CD4-positive, alpha-beta T cell treated with Interferon alpha-2 for 1 hour (primary cell): ENCODE data around the gene PTPRN2.
"Not testable (repeated sequence)": the region's sequence is repeated elsewhere in the genome, so short reads cannot be mapped to it uniquely, and the experiment has no call there.

Experiments
- DNase-seq, 2 donors: peaks; one replicate each; pipeline ENCODE4 v3.0.0-alpha.2; 2020 to 2022

Gene PTPRN2

DNA sequence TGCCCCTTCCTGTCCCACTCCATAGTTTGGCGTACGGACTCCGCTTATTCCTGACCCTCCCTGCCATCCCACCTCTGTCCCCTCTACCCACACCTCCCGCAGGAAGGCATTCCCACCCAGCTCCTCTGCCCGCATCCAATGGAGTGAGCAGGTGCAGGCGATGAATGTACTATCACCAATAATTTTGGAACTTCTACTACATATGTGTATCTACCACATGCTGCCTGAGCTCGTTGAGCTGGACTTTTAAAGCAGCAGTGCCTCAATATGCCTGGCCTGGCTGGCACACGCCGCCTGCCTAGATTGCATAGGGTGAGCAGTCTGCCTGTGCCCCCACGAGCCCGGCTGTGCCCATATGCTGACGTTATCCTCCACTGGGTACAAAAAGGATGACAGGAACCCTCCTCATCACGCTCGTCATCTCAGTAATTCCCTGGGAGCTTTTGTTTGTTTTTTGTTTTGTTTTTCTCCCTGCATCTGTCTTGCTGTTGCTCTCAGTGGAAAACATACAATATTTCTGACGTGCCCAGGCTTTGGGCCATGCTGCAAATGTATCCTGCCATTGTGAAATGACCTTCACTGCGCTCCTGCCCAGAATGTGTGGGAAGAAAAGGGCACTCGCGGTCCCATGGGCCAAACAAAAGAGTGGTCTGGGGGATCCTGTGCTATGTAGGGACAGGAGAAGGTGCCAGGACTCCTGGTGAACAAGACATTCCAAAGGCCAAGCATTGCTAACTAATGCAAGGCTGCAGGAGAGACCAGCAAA is 302.8 kb downstream of the PTPRN2 start:
- DNase-seq, result no peak

DNA sequence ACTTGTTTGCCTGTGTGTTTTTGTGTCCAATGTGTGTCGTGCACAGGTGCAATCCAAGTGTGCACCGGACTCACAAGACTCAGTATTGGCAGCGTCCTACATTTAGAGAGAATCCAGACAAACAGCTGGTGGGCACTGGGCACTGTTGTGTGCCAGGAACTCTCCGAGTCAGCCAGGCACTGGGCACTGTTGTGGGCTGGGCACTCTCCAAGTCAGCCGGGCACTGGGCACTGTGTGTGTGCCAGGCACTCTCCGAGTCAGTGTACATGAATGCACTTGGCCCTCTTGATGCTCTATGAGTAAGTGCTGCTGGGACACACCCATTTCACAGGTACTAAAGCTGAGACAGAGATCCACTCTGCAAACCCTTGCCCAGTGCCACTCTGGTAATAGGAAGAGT is 303.5 kb downstream of the PTPRN2 start:
- no peak for DNase-seq

DNA sequence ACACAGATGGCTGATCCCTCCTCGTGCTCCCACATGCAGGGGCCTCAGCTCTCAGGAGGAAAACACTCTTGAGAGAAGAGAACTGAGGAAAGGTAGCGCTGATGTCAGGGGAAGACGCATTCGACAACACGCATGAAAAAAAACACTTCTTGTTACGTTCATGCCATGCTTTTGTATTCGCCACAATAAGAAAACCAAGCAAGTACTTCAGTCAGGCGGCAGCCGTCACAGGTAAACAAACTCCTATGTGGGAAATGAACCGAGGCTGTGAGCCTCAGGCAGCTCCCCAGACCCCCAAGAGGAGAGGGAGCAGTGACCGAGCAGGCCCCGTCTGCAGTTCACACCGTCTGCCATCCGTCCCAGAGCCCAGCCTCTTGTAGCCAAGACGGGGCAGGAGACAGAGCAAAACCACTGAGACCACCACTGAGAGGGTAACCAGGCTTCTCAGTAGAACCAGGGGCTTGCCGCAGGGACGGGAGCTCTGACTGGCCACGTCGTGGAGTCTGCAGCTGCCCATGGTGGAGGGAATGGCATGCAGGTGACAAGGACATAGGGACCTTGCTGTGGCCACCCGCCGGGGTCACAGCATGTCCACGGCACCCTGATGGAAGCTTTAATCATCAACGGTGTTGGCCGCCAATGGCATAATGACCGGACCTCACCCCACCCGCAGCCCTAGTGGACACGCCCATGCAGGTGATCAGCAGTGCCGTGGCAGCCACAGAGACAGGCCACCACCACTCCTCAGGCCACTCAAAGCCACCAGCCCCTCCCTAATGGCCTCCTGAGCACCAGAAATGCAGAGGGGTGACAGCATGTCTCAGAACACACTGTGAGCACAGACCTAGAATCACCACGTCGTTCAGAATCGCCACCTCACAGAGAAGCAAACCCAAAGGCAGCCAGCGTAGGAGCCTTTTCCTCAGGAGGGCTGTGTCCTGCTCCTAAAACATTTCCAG is 304.3 kb downstream of the PTPRN2 start:
- no peak for DNase-seq

DNA sequence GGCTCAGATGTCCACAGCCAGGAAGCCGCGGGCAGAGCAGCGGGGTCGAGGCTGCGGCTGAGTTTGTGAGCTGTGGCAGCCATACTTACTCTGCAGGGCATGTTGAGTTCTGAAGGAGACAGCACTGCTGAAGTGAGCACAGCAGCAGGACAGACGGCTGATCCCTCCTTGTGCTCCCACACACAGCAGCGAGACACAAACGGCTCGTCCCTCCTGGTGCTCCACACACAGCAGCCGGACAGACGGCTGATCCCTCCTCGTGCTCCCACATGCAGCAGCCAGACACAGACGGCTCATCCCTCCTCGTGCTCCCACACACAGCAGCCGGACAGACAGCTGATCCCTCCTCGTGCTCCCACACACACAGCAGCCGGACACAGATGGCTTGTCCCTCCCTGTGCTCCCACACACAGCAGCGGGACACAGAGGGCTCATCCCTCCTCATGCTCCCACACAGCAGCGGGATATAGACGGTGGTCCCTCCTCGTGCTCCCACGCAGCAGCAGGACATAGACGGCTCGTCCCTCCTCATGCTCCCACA is 305.1 kb downstream of the PTPRN2 start:
- DNase-seq, result no peak

DNA sequence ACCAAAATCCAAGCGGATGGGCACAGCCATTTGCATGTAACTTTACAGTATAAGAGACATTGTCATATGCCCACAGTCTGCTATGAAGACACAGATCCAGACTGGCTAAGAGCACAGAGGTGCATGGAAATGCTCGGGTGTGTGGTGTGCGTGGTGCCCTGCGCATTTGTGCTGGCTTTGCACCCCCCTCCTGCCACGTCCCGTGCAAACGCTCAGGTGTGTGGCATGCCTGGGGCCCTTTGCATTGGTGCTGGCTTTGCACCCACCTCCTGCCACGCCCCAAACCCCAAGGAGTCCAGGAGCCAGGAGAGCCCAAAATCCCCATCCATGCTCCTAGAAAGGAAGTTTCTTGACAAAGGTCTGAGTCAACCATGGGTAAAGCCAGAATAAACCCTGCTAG is 306.2 kb downstream of the PTPRN2 start:
- no peak for DNase-seq

DNA sequence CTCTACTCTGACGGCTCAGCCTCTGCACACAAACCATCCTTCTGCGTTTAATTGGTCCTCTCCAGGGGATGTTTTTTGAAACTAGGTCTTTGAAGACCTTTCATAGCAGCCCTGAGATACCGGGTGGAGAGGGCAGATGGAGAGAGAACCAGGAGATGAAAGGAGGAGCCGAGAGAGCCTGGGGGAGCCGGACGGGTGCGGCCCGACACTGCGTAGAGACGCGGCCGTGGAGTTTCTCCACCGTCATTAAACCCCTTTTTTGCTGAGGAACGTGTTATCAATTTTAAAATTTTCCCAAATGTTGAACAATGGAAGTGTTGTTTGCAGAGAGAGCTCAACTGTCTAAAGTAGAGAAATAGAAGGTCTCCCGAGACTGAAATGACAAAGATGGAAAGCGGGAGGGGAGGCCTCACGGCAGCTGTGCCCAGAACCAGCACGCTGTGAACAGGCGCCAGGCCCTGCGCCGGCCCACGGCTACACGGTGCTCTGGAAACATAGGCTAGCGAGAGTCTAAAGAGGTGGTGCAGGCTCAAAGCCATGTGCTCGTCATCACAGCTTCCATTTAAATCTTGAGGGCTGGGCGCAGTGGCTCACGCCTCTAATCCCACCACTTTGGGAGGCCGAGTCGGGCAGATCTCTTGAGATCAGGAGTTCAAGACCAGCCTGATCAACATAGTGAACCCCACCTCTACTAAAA is 307.0 kb downstream of the PTPRN2 start:
- no peak for DNase-seq

DNA sequence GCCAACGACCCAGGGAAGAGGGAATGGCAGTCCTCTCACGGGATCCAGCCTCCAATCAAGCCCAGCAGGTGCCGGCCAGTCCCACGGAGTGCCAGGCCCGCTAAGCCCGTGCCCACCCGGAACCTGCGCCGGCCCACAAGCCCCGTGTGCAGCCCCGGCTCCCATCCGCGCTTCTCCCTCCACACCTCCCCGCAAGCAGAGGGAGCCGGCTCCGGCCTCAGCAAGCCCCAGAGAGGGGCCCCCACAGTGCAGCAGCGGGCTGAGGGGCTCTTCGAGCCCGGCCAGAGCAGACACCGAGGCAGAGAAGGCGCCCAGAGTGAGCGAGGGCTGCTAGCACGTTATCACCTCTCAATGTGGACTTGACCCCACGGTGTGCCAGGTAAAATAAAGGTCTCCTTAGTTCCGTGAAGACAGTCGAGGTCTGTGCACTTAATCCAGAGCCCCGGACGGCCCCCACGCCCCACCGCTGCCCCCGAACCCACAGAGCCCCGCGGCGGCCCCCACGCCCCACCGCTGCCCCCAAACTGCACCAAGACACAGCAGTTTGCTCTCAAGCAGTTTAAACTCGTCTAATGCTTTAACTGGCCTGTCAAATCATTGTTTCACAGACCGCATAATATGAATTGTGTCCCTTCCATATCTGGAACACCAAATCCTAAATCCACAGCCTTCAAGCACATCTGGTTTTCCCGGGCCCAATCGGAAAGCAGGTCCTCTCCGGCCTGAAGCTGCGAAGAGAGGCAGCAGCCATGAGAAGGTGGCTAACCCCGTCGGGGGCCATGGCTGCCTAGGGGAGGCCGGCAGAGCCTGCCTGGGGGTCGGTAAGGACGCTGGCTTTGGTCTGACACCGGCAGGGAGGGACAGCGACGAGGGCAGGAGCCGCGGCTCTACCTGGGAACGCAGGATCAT is 307.8 kb downstream of the PTPRN2 start:
- DNase-seq, result no peak

DNA sequence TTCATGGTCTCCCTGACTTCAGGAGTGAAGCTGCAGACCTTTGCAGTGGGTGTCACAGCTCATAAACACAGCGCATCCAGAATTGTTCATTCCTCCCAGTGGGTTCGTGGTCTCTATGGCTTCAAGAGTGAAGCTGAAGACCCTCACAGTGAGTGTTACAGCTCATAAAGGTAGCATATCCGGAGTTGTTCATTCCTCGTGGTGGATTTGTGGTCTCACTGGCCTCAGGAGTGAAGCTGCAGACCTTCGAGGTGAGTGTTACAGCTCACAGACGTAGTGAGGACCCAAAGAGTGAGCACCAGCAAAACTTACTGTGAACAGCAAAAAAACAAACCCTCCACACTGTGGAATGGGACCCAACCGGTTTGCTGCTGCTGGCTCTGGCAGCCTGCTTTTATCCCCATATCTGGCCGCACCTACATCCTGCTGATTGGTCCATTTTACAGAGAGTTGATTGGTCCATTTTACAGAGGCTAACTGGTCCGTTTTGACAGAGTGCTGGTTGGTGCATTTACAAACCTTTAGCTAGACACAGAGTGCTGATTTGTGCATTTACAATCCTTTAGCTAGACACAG is 308.8 kb downstream of the PTPRN2 start:
- DNase-seq, result no peak

DNA sequence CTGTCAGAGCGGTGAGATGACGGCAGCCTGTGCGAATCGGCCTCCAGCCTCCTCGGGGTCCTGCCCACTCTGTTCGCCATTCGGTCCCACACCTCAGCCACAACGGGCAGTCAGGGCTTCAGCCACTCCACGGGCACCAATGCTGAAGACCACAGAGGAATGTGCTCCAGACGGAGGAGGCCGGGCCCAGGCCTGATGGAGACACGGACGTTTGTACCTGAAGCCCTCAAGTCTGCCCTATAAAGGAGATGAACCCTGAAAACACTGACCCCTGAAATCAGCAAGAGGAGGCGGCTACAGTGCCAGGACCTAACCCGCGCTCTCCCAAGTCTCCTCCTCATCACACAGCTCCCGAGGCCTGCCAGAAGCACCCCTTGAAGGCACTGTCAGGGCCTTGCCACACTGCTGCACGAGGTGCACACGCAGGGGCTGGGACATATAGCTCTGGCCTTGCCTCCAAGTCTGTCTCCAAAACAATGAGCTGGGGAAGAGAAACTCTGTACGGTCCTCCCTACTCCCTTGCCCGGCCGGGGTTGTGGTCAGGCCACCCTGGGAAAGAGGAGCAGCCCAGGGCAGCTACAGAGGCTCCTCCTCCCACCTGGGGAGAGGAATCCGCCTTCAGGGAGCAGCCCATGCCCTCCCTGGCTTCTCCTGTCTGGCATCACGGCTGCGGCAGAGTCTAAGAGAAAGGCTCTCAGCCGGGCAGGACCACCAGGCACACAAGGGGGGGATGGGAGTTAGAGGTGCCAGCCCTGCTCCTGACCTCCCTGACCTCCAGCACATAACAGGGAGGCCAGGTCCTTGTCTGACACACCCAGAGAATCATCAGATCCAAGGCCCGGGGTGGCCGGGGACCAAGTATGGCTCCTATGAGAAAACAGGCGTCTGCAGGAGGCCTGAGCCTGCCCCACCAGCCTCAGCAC is 310.1 kb downstream of the PTPRN2 start:
- DNase-seq, result no peak

DNA sequence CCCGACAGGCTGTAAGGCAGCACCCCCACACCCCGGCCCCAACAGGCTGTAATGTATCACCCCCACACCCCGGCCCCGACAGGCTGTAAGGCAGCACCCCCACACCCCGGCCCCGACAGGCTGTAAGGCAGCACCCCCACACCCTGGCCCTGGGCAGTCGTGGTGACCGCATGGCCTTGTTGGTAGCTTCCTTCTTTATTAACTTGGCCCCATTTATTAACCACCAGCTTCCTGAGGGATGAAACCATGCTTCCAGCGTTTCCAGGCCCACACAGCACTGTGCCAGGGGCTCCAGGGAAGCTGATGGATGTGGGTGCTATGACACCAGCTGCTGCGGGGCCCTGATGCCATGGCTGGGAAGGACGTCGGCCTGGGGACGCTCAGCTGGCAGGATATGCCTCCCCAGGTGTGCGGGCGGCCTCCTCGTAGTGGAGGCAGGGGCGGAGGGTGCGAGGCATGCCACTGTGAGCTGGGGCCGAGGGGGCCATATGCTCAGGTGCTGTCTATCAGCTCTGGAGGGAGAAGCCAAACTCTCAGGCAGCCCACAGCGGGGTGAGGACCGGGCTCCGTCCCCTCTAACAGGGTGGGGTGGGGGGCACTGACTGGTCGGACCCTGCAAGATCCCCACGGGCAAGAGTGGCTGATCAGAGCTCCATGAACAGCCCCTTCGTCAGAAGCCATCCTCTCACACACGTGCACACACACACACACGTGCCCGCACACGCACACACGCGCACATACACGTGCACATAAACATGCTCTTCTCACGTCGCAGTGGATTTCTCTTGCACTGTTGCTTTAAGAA is 311.0 kb downstream of the PTPRN2 start:
- DNase-seq, result no peak

DNA sequence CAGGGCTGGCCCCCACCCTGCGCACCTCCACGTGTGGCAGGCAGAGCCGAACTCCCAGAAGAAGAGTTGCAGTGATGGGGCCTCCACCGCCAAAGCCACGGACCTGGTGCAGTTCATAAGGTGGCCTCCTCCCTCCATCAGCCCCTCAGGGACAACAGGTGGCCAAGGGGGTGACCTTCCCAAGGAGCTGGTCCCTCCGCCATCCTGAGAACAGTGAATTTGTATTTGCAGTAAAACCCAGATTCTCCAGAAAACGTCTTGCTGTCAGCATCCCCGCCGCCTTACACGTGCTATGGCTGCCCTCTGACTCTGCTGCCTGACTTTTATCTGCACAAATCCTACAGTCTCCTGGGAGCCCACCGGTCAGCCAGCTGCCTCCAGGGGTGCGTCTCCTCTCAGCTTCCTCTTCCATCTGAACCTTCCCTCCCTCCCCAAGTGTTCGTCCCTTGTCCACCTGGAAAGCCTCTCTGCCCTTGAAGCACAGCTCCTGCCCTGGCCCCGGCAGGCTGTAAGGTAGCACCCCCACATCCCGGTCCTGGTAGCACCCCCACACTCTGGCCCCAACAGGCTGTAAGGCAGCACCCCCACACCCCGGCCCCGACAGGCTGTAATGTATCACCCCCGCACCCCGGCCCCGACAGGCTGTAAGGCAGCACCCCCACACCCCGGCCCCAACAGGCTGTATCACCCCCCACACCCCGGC is 311.8 kb downstream of the PTPRN2 start:
- no peak for DNase-seq

DNA sequence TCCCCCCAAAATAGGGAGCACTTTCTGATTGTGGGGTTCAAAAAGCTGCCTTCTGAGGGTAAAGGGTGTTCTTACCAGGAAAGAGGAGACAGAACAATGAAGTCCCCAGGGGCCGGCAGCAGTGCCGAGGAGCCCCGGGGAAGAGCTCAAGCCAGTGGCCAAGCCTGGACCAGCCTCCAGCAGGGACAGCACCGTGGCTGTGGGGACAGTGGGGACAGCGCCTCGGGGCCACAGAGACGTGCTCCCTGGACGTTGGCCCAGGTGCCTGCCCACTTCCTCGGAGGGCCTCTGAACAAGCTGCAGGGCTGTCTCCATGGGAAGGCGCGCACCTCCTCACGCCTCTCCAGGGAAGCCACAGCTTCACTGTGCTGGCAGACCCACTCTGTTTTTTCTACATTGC is 312.6 kb downstream of the PTPRN2 start:
- DNase-seq, result no peak

DNA sequence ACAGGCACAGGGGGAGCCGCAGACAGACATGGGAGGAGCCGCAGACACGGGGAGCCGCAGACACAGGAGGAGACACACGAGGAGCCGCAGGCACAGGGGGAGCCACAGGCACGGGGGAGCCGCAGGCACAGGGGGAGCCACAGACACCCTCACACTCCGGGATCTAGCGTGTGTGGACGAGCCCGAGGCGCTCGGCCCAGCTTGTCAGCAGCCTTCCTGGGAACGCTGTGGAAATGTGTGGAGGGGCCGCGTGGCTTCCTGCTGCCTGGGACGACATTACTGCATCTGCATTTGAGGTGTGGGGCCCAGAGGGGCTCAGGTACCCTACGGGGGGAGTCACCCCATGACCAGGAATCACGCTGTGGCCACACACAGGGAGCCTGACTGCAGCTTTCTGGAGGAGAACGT is 313.2 kb downstream of the PTPRN2 start:
- DNase-seq, result no peak

DNA sequence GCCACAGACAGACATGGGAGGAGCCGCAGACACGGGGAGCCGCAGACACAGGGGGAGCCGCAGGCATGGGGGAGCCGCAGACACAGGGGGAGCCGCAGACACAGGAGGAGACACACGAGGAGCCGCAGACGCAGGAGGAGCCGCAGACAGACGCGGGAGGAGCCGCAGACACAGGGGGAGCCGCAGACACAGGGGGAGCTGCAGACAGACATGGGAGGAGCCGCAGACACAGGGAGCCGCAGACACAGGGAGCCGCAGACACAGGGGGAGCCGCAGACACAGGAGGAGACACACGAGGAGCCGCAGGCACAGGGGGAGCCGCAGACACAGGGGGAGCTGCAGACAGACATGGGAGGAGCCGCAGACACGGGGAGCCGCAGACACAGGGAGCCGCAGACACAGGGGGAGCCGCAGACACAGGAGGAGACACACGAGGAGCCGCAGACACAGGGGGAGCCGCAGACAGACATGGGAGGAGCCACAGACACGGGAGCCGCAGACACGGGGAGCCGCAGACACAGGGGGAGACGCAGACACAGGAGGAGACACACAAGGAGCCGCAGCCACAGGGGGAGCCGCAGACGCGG is 313.8 kb downstream of the PTPRN2 start:
- not testable (repeated sequence) for DNase-seq

DNA sequence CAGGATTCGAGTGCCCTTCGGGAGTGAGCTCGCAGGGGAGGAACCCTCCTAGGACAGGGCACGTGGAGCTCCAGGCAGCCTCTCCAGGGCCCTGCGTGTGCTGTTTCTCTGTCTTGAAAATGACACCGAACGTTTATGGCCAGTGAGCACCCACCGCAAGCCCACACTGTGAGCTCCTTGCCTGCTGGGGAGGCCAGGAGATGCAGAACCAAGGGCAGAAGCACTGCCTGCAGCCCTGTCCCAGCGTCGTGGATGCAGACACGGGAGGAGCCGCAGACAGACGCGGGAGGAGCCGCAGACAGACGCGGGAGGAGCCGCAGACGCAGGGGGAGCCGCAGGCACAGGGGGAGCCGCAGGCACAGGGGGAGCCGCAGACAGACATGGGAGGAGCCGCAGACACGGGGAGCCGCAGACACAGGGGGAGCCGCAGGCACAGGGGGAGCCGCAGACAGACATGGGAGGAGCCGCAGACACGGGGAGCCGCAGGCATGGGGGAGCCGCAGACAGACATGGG is 314.4 kb downstream of the PTPRN2 start:
- DNase-seq, result no peak

DNA sequence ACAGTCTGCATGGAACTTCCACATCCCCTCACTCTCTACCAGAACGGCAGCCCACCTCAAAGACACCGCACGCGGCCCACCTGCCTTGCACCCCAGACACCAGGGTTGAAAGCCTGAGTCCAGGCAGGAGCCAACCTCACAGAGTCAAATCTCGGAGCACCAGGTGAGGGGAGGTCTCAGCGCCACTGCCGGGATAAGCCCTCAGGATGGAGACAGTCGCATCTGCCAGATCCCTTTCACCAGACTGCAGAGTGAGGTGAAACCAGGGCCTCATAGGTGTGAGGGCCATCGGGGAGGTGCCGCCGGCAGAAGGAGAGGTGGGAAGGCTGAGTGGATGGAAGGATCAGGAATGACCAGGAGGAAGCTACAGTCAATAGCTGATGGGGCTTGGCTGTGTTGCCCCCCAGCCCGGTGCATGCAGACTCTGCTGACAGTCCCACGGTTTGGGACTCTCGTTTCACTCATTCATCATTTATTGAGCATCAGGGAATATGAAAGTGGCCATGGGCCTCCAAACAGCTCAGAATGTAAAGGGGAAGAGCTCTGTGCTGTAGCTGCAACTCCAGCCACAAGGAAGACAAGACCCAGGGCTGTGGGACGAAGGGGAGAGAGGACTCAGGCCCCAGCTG is 315.0 kb downstream of the PTPRN2 start:
- no peak for DNase-seq

DNA sequence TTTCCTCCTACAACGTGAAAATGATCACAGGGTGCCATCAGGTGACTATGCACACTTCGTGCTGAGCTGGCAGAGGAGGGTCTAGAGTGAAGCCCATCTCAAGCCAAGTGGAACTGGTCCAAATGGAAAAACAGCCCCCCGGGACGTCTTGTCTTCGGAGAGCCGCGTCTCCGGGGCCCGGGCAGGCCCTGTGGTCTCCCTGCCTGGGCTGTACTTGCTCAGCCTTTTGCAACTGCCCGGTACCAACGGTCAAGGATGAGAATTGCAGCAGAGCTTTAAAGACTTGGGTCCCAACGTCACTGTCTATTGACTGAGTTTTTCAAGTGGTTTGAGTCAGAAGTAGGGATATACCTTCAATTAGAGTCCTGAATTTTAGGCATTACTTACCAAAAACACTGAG is 315.5 kb downstream of the PTPRN2 start:
- DNase-seq, result no peak

DNA sequence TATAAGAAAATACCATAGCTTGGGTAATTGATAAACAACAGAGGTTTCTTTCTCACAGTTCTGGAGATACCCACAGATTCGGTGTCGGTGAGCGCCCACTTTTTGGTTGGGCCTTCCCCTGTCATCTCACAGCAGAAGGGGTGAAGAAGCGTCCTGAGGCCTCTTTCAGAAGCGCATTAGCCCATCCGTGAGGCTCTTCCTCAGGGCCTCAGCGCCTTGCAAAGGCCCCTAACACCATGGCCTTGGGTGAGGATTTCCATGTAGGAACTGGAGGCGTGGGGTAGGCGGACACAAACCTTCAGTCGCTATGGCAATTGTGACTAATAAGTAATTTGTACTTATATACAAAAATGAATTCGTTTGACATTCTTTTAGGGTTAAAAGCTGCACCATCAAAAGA is 316.0 kb downstream of the PTPRN2 start:
- DNase-seq, result no peak
